Smooth muscle cell (in vitro differentiated cells): ENCODE measurements around the gene CCDC170. TPM values are rescaled to one million over a fixed set of nuclear protein-coding genes. Genes with fewer than 3 reads are reported as not detected.

Experiments used
- DNase-seq: peaks from one replicate; lab custom pipeline; 2025; ENCODE audit not compliant: unreplicated experiment; lab: John Stamatoyannopoulos, UW
- H2AFZ ChIP-seq: fragments of 200-600 bp; sonication (generic); 2 replicates; pipeline ENCODE4 v1.6.0; 2016; ENCODE audit warnings: antibody characterized with exemption, low read depth, mild to moderate bottlenecking
- H3F3A ChIP-seq: fragments of 200-600 bp; sonication (generic); 2 replicates; pipeline ENCODE4 v1.6.0; 2017; ENCODE audit warnings: antibody characterized with exemption, low read depth
- H3K27ac ChIP-seq: fragments of 200-600 bp; sonication (generic); 2 replicates; pipeline ENCODE4 v1.5.1; 2016; ENCODE audit warnings: low read depth, mild to moderate bottlenecking
- H3K27me3 ChIP-seq: fragments of 200-600 bp; sonication (generic); 2 replicates; pipeline ENCODE4 v1.6.1; 2016; ENCODE audit warnings: low read depth, mild to moderate bottlenecking
- H3K36me3 ChIP-seq: fragments of 200-600 bp; sonication (generic); 2 replicates; pipeline ENCODE4 v1.5.1; 2016; ENCODE audit warnings: low read depth
- H3K4me1 ChIP-seq: fragments of 200-600 bp; sonication (generic); 2 replicates; pipeline ENCODE4 v1.5.1; 2016; ENCODE audit warnings: low read depth
- H3K4me2 ChIP-seq: fragments of 200-600 bp; sonication (generic); 2 replicates; pipeline ENCODE4 v1.6.0; 2016; ENCODE audit warnings: mild to moderate bottlenecking
- H3K4me3 ChIP-seq: fragments of 200-600 bp; sonication (generic); 2 replicates; pipeline ENCODE4 v1.5.1; 2016; ENCODE audit warnings: mild to moderate bottlenecking
- H3K79me2 ChIP-seq: fragments of 200-600 bp; sonication (generic); 2 replicates; pipeline ENCODE4 v1.6.0; 2016; ENCODE audit warnings: low read depth, mild to moderate bottlenecking
- H3K9ac ChIP-seq: fragments of 200-600 bp; sonication (generic); 2 replicates; pipeline ENCODE4 v1.6.0; 2016; ENCODE audit warnings: low read depth
- H3K9me3 ChIP-seq: fragments of 200-600 bp; sonication (generic); replicated peaks from 2 replicates; pipeline ENCODE4 v1.5.1; 2016; ENCODE audit warnings: low read depth
- H4K20me1 ChIP-seq: fragments of 200-600 bp; sonication (generic); 2 replicates; pipeline ENCODE4 v1.6.0; 2016; ENCODE audit warnings: low read depth
- CTCF ChIP-seq: fragments of 200-600 bp; sonication (generic); IDR thresholded peaks from 2 replicates; pipeline ENCODE4 v1.5.1; 2017; ENCODE audit warnings: borderline replicate concordance, mild to moderate bottlenecking, antibody characterized with exemption; ENCODE audit not compliant: insufficient read depth, poor library complexity, severe bottlenecking
- WGBS: methylation state at CpG from one replicate; pipeline ENCODE4 v1.1.7; 2016; ENCODE audit warnings: low lambda C conversion rate; 5-methylcytosine and 5-hydroxymethylcytosine counted together
- polyA plus RNA-seq: library from polyadenylated mRNA; unstranded; fragments of >200 nt; fragmentation: Nextera tagmentation; extraction: Ambion mirVana; gene quantifications from 2 replicates; pipeline ENCODE4 v1.2.1, GENCODE V29; 2016
- total RNA-seq: library from RNA; depleted of rRNA; stranded (reverse); fragments of >200 nt; gene quantifications from 2 replicates; pipeline ENCODE4 v1.2.3, GENCODE V29; 2014

The CCDC170 gene
- total and polyA plus RNA-seq, 2 experiments from 2014 or later, result 0.27 to 0.63 TPM

GRCh38 chr6:151498327-151498726 lies 4.5 kb downstream of the CCDC170 start:
- no peak for DNase-seq
- no peak overlapping the region for H3K9ac ChIP-seq
- H3K4me3 ChIP-seq, result no peak overlapping the region
- H3K9me3 ChIP-seq, result no peaks in the 10 kb centered on the region
- no peak overlapping the region for H3K4me2 ChIP-seq
- H3K4me1 ChIP-seq, result peaks cover 4% of the 10 kb centered on the region
- H3F3A ChIP-seq, result no peaks in the 10 kb centered on the region
- H3K79me2 ChIP-seq, result no peaks in the 10 kb centered on the region
- no peaks in the 10 kb centered on the region for H4K20me1 ChIP-seq
- WGBS, result 100% methylated on average over 1 of the region's 1 CpG
- H3K36me3 ChIP-seq, result no peaks in the 10 kb centered on the region
- no peak overlapping the region for H3K27ac ChIP-seq
- no peak overlapping the region for H2AFZ ChIP-seq
- peaks cover 17% of the 10 kb centered on the region for H3K27me3 ChIP-seq
- TF ChIP-seq CTCF, result no peak

- Histone ChIP-seq H3K36me3 (no peaks in the 10 kb centered on the region), H3K4me1 (peaks cover 4% of the 10 kb centered on the region), H3K79me2 (no peaks in the 10 kb centered on the region), H3K4me2 (no peak overlapping the region), H3F3A (no peaks in the 10 kb centered on the region), H4K20me1 (no peaks in the 10 kb centered on the region), H2AFZ (no peak overlapping the region), H3K9me3 (no peaks in the 10 kb centered on the region), H3K27me3 (peaks cover 17% of the 10 kb centered on the region), H3K27ac (no peak overlapping the region), H3K9ac (no peak overlapping the region), H3K4me3 (no peak overlapping the region)
- TF ChIP-seq CTCF, result no peak
- DNase-seq, result no peak
- 93% methylated on average over 5 of the region's 5 CpGs for WGBS
Measured at GRCh38 chr6:151499551-151499950, 5.7 kb downstream of the CCDC170 start.

DNA sequence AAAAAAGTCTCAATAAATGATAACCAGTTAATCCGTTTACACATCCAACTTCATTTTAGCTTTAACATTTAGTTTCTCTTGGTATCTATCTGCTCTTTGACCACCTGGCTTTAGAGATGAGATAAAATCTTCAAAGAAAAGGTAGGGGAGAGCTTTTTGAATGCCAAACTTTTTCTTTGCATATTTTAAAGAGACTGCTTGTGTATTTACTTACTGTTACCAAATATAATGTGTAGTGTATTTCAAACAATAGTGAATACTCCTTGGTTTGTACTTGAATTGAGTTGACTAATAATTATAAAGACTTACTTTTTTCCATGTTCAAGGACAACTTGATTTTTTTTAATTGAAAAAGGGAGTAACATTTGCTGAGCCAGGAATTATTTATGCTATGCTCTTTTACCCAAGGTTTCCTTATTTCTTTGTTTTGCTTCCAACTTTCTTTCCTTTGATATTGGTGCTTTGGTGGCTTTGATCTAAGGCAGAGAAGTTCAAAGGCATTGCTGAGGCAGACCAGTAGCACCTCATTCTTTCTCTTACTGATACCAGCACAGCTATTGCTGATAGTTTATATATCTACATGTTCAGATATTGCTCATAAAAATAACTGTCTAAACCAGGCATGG lies 7.8 kb downstream of the CCDC170 start:
- no peaks in the 10 kb centered on the region for H4K20me1 ChIP-seq
- no peak overlapping the region for H3K4me3 ChIP-seq
- H3K4me1 ChIP-seq, result no peaks in the 10 kb centered on the region
- no peak for TF ChIP-seq CTCF
- no peak overlapping the region for H3K4me2 ChIP-seq
- no peak overlapping the region for H3K27ac ChIP-seq
- WGBS, result 71% methylated on average over 1 of the region's 1 CpG
- H3F3A ChIP-seq, result no peaks in the 10 kb centered on the region
- no peaks in the 10 kb centered on the region for H3K79me2 ChIP-seq
- no peak overlapping the region for H2AFZ ChIP-seq
- H3K36me3 ChIP-seq, result no peaks in the 10 kb centered on the region
- H3K9me3 ChIP-seq, result no peaks in the 10 kb centered on the region
- H3K27me3 ChIP-seq, result no peaks in the 10 kb centered on the region
- no peak for DNase-seq
- H3K9ac ChIP-seq, result no peak overlapping the region

DNA sequence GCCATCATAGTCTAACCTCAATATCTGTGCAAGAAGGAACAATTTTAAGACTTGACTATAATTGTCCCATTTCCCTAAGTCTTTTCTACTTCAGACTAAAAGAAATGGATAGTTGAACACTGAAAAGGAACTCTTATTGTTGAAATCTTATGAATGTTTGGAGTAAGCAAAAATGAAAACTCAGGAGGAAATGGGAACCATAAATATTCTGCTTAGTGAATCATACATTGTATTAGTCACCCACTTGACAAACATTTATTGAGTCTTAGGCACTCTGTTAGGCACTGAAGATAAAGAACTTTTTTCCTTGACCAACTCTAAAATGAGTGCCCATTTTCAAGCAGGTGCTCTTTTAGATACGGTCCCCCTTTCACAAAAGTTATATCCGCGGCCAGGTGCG lies 8.7 kb downstream of the CCDC170 start:
- H3K36me3 ChIP-seq, result no peaks in the 10 kb centered on the region
- no peaks in the 10 kb centered on the region for H3K4me1 ChIP-seq
- H3K4me2 ChIP-seq, result no peak overlapping the region
- TF ChIP-seq CTCF, result no peak
- H3K27ac ChIP-seq, result no peak overlapping the region
- no peaks in the 10 kb centered on the region for H3K27me3 ChIP-seq
- H2AFZ ChIP-seq, result no peak overlapping the region
- no peaks in the 10 kb centered on the region for H3K79me2 ChIP-seq
- no peak for DNase-seq
- WGBS, result 96% methylated on average over 4 of the region's 4 CpGs
- H3F3A ChIP-seq, result no peaks in the 10 kb centered on the region
- H4K20me1 ChIP-seq, result no peaks in the 10 kb centered on the region
- no peak overlapping the region for H3K4me3 ChIP-seq
- no peak overlapping the region for H3K9ac ChIP-seq
- no peaks in the 10 kb centered on the region for H3K9me3 ChIP-seq
